AG04449 (cell line): Measurements from ENCODE around the gene POFUT1.

Source experiments
- CTCF ChIA-PET: fragments of 350-600 bp; formaldehyde crosslinking; extraction: SDS; loops from one replicate; lab custom pipeline; 2021; ENCODE audit warnings: antibody characterized with exemption; lab: Yijun Ruan, JAX
- POLR2A ChIA-PET: fragments of 400-600, 350-600 bp; formaldehyde crosslinking; extraction: SDS; loops from one replicate; lab custom pipeline; 2020; ENCODE audit warnings: antibody characterized with exemption, inconsistent platforms; lab: Yijun Ruan, JAX
- DNase-seq: peaks from one replicate; pipeline ENCODE4 v3.0.0-alpha.2; 2010; ENCODE audit warnings: low read depth, low spot score
- H3K4me3 ChIP-seq: 2 replicates; pipeline ENCODE4 v1.5.1; 2011; ENCODE audit warnings: low read depth, mild to moderate bottlenecking, control low read depth, low read length
- CTCF ChIP-seq: IDR thresholded peaks from one replicate; pipeline ENCODE4 v1.5.1; 2011; ENCODE audit warnings: mild to moderate bottlenecking, moderate library complexity, low read length, control low read depth, inconsistent platforms; ENCODE audit not compliant: insufficient read depth; ENCODE audit errors: missing control alignments

Gene POFUT1

GRCh38 chr20:32227306-32227705 is 19.6 kb downstream of the POFUT1 start:
- DNase-seq: no peak
- TF ChIP-seq CTCF: no peak
- POLR2A ChIA-PET: no interaction called here
- CTCF ChIA-PET: no interaction called here
- no peak overlapping the region for H3K4me3 ChIP-seq

GRCh38 chr20:32227744-32228688 is 20.3 kb downstream of the POFUT1 start:
- ChIA-PET POLR2A (no interaction called here), CTCF (no interaction called here)
- TF ChIP-seq CTCF: no peak
- no peak for DNase-seq
- H3K4me3 ChIP-seq: no peak overlapping the region

GRCh38 chr20:32229251-32229747 is 21.6 kb downstream of the POFUT1 start:
- no peak for DNase-seq
- no peak overlapping the region for H3K4me3 ChIP-seq
- ChIA-PET POLR2A (no interaction called here), CTCF (interaction anchor here (1.2 kb wide), 1 partner anchor 11 kb away, joined by 3 read pairs; no protein-coding TSS in a partner anchor)
- no peak for TF ChIP-seq CTCF

- POLR2A ChIA-PET: no interaction called here
- no peak for TF ChIP-seq CTCF
- CTCF ChIA-PET: no interaction called here
- H3K4me3 ChIP-seq: no peak overlapping the region
- DNase-seq: no peak
Observed at GRCh38 chr20:32230707-32231106, 23.0 kb downstream of the POFUT1 start.

GRCh38 chr20:32231245-32231644 is 23.6 kb downstream of the POFUT1 start:
- DNase-seq: no peak
- TF ChIP-seq CTCF: no peak
- H3K4me3 ChIP-seq: no peak overlapping the region
- ChIA-PET CTCF (no interaction called here), POLR2A (no interaction called here)

- peak; percentile 17 for DNase-seq
- TF ChIP-seq CTCF: no peak
- H3K4me3 ChIP-seq: no peak overlapping the region
- CTCF ChIA-PET: interaction anchor here (1.4 kb wide), 1 partner anchor 225 kb away, joined by 4 read pairs; no protein-coding TSS in a partner anchor
- POLR2A ChIA-PET: interaction anchor here (0.6 kb wide), 1 partner anchor 38 kb away, joined by 3 read pairs; no protein-coding TSS in a partner anchor
Observed at GRCh38 chr20:32231847-32232246, 24.2 kb downstream of the POFUT1 start.
